ENCODE results near the gene CEP164. TPM values are rescaled to one million over a fixed set of nuclear protein-coding genes. Genes with fewer than 3 reads are reported as not detected.

CEP164 gene
- total RNA-seq, 1 experiment from 2014 or later: 47.4 TPM

DNA sequence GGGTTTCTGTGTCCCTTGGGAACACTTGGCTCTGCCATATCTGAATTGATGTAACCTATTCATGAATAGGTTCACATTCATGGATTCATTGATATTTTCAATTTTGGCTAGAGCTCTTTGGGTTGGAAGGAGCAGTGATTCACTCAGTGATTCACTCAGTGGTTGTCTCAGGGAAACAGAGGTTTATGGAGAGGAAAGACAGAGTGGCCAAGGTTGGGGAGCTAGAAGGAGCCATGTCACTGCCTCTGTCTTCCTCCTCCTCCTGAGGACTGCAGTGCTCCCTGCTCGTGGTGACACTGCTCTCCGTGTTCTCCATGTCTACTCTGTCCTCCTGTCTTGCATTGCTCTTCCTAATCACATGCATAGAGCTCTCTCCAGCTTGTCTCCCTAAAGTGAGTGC lies 17.4 kb downstream of the CEP164 start:
- DNase-seq (ENCODE audit: unreplicated experiment): no peak
- H3K27ac Mint-ChIP-seq (ENCODE audit: low read depth, unreplicated experiment): no peak overlapping the region
- POLR2A ChIA-PET: no interaction called here
- TF ChIP-seq, protein P1, sequence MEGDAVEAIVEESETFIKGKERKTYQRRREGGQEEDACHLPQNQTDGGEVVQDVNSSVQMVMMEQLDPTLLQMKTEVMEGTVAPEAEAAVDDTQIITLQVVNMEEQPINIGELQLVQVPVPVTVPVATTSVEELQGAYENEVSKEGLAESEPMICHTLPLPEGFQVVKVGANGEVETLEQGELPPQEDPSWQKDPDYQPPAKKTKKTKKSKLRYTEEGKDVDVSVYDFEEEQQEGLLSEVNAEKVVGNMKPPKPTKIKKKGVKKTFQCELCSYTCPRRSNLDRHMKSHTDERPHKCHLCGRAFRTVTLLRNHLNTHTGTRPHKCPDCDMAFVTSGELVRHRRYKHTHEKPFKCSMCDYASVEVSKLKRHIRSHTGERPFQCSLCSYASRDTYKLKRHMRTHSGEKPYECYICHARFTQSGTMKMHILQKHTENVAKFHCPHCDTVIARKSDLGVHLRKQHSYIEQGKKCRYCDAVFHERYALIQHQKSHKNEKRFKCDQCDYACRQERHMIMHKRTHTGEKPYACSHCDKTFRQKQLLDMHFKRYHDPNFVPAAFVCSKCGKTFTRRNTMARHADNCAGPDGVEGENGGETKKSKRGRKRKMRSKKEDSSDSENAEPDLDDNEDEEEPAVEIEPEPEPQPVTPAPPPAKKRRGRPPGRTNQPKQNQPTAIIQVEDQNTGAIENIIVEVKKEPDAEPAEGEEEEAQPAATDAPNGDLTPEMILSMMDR (IDR thresholded peaks at IDR 0.05; ENCODE audit: unreplicated experiment): no peak
- H3K27me3 Mint-ChIP-seq (ENCODE audit: insufficient read depth, unreplicated experiment): no peaks in the 10 kb centered on the region
- no TSS peak for BruUV-seq (replicated peaks)
- no peaks in the 10 kb centered on the region for H3K4me1 Mint-ChIP-seq (ENCODE audit: insufficient read depth, unreplicated experiment)
- intact Hi-C loops (cut with micrococcal nuclease): no loop called here
- no peak overlapping the region for H3K4me3 Mint-ChIP-seq (ENCODE audit: unreplicated experiment)
- H3K9me3 Mint-ChIP-seq (ENCODE audit: unreplicated experiment): no peaks in the 10 kb centered on the region
- peaks cover 79% of the 10 kb centered on the region for H3K36me3 Mint-ChIP-seq (ENCODE audit: insufficient read depth, unreplicated experiment)
- CTCF ChIA-PET: interaction anchor here (1.0 kb wide), 1 partner anchor 502 kb away, joined by 4 read pairs; no protein-coding TSS in a partner anchor

DNA sequence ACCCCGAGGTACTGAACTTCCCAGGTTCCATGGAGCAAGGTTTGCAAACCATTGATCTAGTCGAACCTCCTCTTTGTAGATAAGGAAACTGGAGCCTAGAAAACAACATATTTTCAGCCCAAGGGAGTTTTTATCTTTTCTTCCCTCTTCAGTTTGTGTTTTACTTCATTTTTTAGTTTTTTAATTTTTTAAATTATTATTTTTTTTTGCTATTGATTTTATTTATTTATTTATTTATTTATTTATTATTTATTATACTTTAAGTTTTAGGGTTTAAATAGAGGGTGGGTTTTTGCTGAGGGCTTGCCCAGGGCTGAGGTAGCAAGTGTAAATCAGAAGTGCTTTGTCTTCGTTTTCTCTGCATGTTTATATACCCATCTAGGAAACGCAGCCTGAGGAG lies 26.9 kb downstream of the CEP164 start:
- CTCF ChIA-PET: interaction anchor here (0.5 to 0.6 kb wide), 2 partner anchors 36 to 712 kb away, joined by 3 read pairs; no protein-coding TSS in a partner anchor

DNA sequence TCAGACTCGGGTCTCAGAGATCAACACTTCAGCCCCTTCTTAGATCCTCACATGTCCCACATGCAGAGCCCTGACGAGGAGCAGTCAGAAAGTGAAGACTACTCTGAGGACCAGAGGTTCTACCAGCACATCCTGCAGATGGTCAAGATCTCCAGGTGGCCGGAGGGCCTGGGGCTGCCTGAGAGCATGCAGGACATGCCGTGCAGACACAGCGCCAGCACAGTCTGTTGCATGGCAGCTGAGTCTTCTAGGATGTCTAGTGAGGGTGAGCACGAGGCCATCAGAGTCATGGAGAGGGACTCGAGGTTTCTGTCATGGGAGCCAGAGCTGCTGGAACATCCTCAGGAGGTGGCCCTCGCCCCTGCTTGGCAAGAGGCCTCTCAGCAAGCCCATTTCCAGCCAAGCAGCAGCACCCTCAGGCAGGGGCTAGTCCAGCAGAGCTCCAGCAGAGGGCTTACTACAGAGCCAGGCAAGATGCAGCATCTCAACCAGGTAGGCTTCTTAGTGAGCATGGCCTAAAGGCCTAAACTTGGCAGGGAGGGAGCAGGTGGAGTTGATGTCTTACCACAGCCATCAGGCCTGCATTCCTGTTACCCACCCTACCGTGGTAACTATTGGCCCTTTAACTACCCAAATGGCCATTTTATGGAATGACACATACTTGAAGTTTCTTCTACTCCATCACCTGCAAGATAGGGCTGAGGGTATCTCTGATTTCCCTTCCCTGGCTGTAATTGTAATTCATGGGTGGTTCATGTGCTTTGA lies 28.7 kb downstream of the CEP164 start:
- BruUV-seq (replicated peaks): no TSS peak
- no peaks in the 10 kb centered on the region for H3K4me1 Mint-ChIP-seq (ENCODE audit: insufficient read depth, unreplicated experiment)
- no peaks in the 10 kb centered on the region for H3K9me3 Mint-ChIP-seq (ENCODE audit: unreplicated experiment)
- H3K36me3 Mint-ChIP-seq (ENCODE audit: insufficient read depth, unreplicated experiment): peaks cover 69% of the 10 kb centered on the region
- H3K27me3 Mint-ChIP-seq (ENCODE audit: insufficient read depth, unreplicated experiment): no peaks in the 10 kb centered on the region
- H3K27ac Mint-ChIP-seq (ENCODE audit: low read depth, unreplicated experiment): no peak overlapping the region
- DNase-seq (ENCODE audit: unreplicated experiment): no peak
- ChIA-PET POLR2A (no interaction called here), CTCF (interaction anchor here (0.5 to 0.7 kb wide), 3 partner anchors 11 to 289 kb away, joined by 3 read pairs; no protein-coding TSS in a partner anchor)
- no peak overlapping the region for H3K4me3 Mint-ChIP-seq (ENCODE audit: unreplicated experiment)
- intact Hi-C loops (cut with micrococcal nuclease): no loop called here
- TF ChIP-seq, protein P1 (IDR thresholded peaks at IDR 0.05; ENCODE audit: unreplicated experiment): no peak

More for the DNA sequence above, 26.9 kb downstream of the CEP164 start:
- H3K4me3 Mint-ChIP-seq (ENCODE audit: unreplicated experiment): no peak overlapping the region
- intact Hi-C loops (cut with micrococcal nuclease): no loop called here
- H3K27ac Mint-ChIP-seq (ENCODE audit: low read depth, unreplicated experiment): no peak overlapping the region
- H3K36me3 Mint-ChIP-seq (ENCODE audit: insufficient read depth, unreplicated experiment): peaks cover 69% of the 10 kb centered on the region
- POLR2A ChIA-PET: no interaction called here
- DNase-seq (ENCODE audit: unreplicated experiment): no peak
- BruUV-seq (replicated peaks): no TSS peak
- TF ChIP-seq, protein P1 (IDR thresholded peaks at IDR 0.05; ENCODE audit: unreplicated experiment): no peak
- no peaks in the 10 kb centered on the region for H3K4me1 Mint-ChIP-seq (ENCODE audit: insufficient read depth, unreplicated experiment)
- H3K27me3 Mint-ChIP-seq (ENCODE audit: insufficient read depth, unreplicated experiment): no peaks in the 10 kb centered on the region
- no peaks in the 10 kb centered on the region for H3K9me3 Mint-ChIP-seq (ENCODE audit: unreplicated experiment)

DNA sequence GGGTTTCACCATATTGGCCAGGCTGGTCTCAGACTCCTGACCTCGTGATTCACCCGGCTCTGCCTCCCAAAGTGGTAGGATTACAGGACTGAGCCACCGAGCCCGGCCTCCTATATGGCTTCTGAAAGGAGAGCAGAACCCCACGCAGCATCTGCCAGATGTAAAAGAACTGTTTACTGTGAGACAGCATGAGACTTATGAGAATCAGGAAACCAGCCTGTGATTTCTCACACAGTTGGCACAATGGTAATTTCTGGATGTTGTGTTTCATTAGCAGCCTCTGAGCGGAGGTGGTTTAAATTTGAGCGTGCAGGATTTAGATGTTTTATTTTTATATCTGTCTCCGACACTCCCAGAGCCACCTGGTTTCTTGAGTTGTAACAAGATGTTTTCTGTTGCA lies 33.8 kb downstream of the CEP164 start:
- CTCF ChIA-PET: no interaction called here
- no TSS peak for BruUV-seq (replicated peaks)
- no peak for DNase-seq (ENCODE audit: unreplicated experiment)
- intact Hi-C loops (cut with micrococcal nuclease): no loop called here
- Mint-ChIP-seq H3K4me3 (ENCODE audit: unreplicated experiment) (no peak overlapping the region), H3K36me3 (ENCODE audit: insufficient read depth, unreplicated experiment) (peaks cover 76% of the 10 kb centered on the region), H3K27ac (ENCODE audit: low read depth, unreplicated experiment) (peak overlapping the region; percentile 64), H3K27me3 (ENCODE audit: insufficient read depth, unreplicated experiment) (no peaks in the 10 kb centered on the region), H3K4me1 (ENCODE audit: insufficient read depth, unreplicated experiment) (no peaks in the 10 kb centered on the region), H3K9me3 (ENCODE audit: unreplicated experiment) (no peaks in the 10 kb centered on the region)
- TF ChIP-seq, protein P1 (IDR thresholded peaks at IDR 0.05; ENCODE audit: unreplicated experiment): no peak
- POLR2A ChIA-PET: no interaction called here

Measured in MCF 10A (cell line).